OCI-M1 (cell line): ENCODE results near the gene CFHR4.
"Not testable (repeated sequence)": the region's sequence is repeated elsewhere in the genome, so short reads cannot be mapped to it uniquely, and the experiment has no call there.

Source experiments
- DNase-seq: peaks from one replicate; lab custom pipeline; 2025; lab: John Stamatoyannopoulos, UW

The CFHR4 gene

GRCh38 chr1:196941474-196941873, 53.6 kb downstream of the CFHR4 start:
- DNase-seq, result not testable (repeated sequence)

GRCh38 chr1:196943568-196943967, 55.7 kb downstream of the CFHR4 start, which contains the start of gene CFHR2:
Gene CFHR2 (plus strand): TSS chr1:196943738. CDS start chr1:196943881, 143 bp downstream.
- DNase-seq, result not testable (repeated sequence)

GRCh38 chr1:196951711-196952394, 64.0 kb downstream of the CFHR4 start:
- DNase-seq, result no peak

- DNase-seq, result no peak
These were observed 66.9 kb downstream of the CFHR4 start for GRCh38 chr1:196954778-196955177.

GRCh38 chr1:196955926-196956325, 68.1 kb downstream of the CFHR4 start:
- DNase-seq, result no peak

- DNase-seq, result no peak
These were observed 73.0 kb downstream of the CFHR4 start for GRCh38 chr1:196960854-196961253.
